T-helper 2 cell treated with Interferon-gamma antibody and Interleukin-4, amounts not matched to agents 100 ng/mL and 5 ng/mL, for 36 hours (primary cell): Measurements from ENCODE around the gene KIR2DL4. TPM values are rescaled to one million over a fixed set of nuclear protein-coding genes. Genes with fewer than 3 reads are reported as not detected.

Experiments used
- total RNA-seq: library from RNA; stranded (reverse); gene quantifications from 2 replicates; pipeline ENCODE4 v1.2.3, GENCODE V29; 2022

Gene KIR2DL4
- total RNA-seq, 1 donor from 2014 or later: not detected

Other genes starting within 250 kb of the KIR2DL4 start
- not detected in 2 replicates for gene LILRA2, start 229.8 kb upstream of the KIR2DL4 start, total RNA-seq
- not detected in 2 replicates for gene LILRA1, start 210.0 kb upstream of the KIR2DL4 start, total RNA-seq
- 0.11 TPM in 1 of 2 replicates, not detected in the other for gene LILRB1, start 173.1 kb upstream of the KIR2DL4 start, total RNA-seq
- gene LILRB4, start 140.6 kb upstream of the KIR2DL4 start, total RNA-seq: 0.23 and 0.30 TPM in 2 replicates
- gene KIR3DL3, start 79.2 kb upstream of the KIR2DL4 start, total RNA-seq: not detected in 2 replicates
- gene KIR2DL3, start 65.1 kb upstream of the KIR2DL4 start, total RNA-seq: 0.09 TPM in 1 of 2 replicates, not detected in the other
- not detected in 2 replicates for gene KIR2DL1, start 33.8 kb upstream of the KIR2DL4 start, total RNA-seq
- gene KIR3DL1, start 12.9 kb downstream of the KIR2DL4 start, total RNA-seq: not detected in 2 replicates
- not detected in 2 replicates for gene KIR2DS4, start 29.1 kb downstream of the KIR2DL4 start, total RNA-seq
- gene KIR3DL2, start 46.8 kb downstream of the KIR2DL4 start, total RNA-seq: 0.73 and 0.93 TPM in 2 replicates
- gene FCAR, start 70.6 kb downstream of the KIR2DL4 start, total RNA-seq: not detected in 2 replicates
- not detected in 2 replicates for gene NCR1, start 102.5 kb downstream of the KIR2DL4 start, total RNA-seq
- not detected in 2 replicates for gene NLRP7, start 143.9 kb downstream of the KIR2DL4 start, total RNA-seq
- 13.5 and 17.9 TPM in 2 replicates for gene NLRP2, start 162.8 kb downstream of the KIR2DL4 start, total RNA-seq
- gene GP6, start 234.7 kb downstream of the KIR2DL4 start, total RNA-seq: 0.36 and 0.43 TPM in 2 replicates